Smooth muscle cell of the brain vasculature (primary cell): ENCODE results near the gene ROBO1.
"Not testable (repeated sequence)": the region's sequence is repeated elsewhere in the genome, so short reads cannot be mapped to it uniquely, and the experiment has no call there.

Experiments
- DNase-seq: peaks from one replicate; pipeline ENCODE4 v3.0.0-alpha.2; 2012; ENCODE audit warnings: low read depth, low spot score

Gene ROBO1

GRCh38 chr3:78917536-78917935 lies 850.3 kb downstream of the ROBO1 start:
- DNase-seq, result no peak

- DNase-seq, result no peak
Measured at GRCh38 chr3:78913711-78914110, 854.1 kb downstream of the ROBO1 start.

GRCh38 chr3:78912687-78913086 lies 855.1 kb downstream of the ROBO1 start:
- DNase-seq, result no peak

- no peak for DNase-seq
Measured at GRCh38 chr3:78912259-78912658, 855.5 kb downstream of the ROBO1 start.

GRCh38 chr3:78911394-78911793 lies 856.4 kb downstream of the ROBO1 start:
- no peak for DNase-seq

GRCh38 chr3:78908236-78908635 lies 859.6 kb downstream of the ROBO1 start:
- DNase-seq, result no peak

- DNase-seq, result no peak
Measured at GRCh38 chr3:78907367-78907766, 860.4 kb downstream of the ROBO1 start.

GRCh38 chr3:78906930-78907329 lies 860.9 kb downstream of the ROBO1 start:
- no peak for DNase-seq

- DNase-seq, result no peak
Measured at GRCh38 chr3:78906245-78906644, 861.6 kb downstream of the ROBO1 start.

- DNase-seq, result no peak
Measured at GRCh38 chr3:78905700-78906099, 862.1 kb downstream of the ROBO1 start.

- no peak for DNase-seq
Measured at GRCh38 chr3:78901544-78901943, 866.3 kb downstream of the ROBO1 start.

- no peak for DNase-seq
Measured at GRCh38 chr3:78900880-78901279, 866.9 kb downstream of the ROBO1 start.

GRCh38 chr3:78900426-78900825 lies 867.4 kb downstream of the ROBO1 start:
- DNase-seq, result no peak

GRCh38 chr3:78895528-78895927 lies 872.3 kb downstream of the ROBO1 start:
- DNase-seq, result no peak

- no peak for DNase-seq
Measured at GRCh38 chr3:78894787-78895186, 873.0 kb downstream of the ROBO1 start.

- DNase-seq, result no peak
Measured at GRCh38 chr3:78893161-78893560, 874.6 kb downstream of the ROBO1 start.

GRCh38 chr3:78889348-78889747 lies 878.5 kb downstream of the ROBO1 start:
- DNase-seq, result no peak

GRCh38 chr3:78888635-78889034 lies 879.2 kb downstream of the ROBO1 start:
- no peak for DNase-seq

GRCh38 chr3:78887547-78888011 lies 880.2 kb downstream of the ROBO1 start:
- no peak for DNase-seq

- DNase-seq, result no peak
Measured at GRCh38 chr3:78887029-78887428, 880.8 kb downstream of the ROBO1 start.

GRCh38 chr3:78884567-78884966 lies 883.2 kb downstream of the ROBO1 start:
- not testable (repeated sequence) for DNase-seq

- no peak for DNase-seq
Measured at GRCh38 chr3:78882251-78882650, 885.5 kb downstream of the ROBO1 start.

- no peak for DNase-seq
Measured at GRCh38 chr3:78881501-78881900, 886.3 kb downstream of the ROBO1 start.
